TTC549 (cell line): ENCODE results near the gene MDFI.

Experiments used
- FAIRE-seq: peaks from 2 replicates; lab custom pipeline; 2012; peaks lifted over from hg19 to GRCh38; lab: Jason Lieb, UNC

Gene MDFI

GRCh38 chr6:41638002-41638934 is at the start of gene MDFI:
MDFI (plus strand) TSS chr6:41638468; CDS start chr6:41638750, 282 bp downstream.
- no peak for FAIRE-seq

DNA sequence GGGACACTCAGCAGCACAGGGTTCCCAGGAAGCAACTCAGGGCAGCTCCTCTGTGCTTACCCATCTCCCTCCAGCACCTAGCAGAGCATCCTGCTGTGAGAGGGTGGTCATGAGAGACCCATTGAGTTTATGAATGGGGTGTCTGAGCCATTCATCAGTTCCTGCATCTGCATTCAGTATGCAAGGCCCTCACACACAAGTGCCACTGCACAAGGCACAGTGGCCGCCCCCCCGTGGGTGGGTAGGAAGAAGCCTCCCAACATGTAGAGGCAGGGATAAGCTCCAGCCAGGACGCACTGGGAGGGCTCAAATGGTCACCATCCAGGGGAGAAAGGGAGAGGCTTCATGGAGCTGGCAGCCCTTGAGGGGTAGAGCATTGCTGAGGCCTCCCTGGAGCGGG is 49.0 kb upstream of the MDFI start:
- no peak for FAIRE-seq

GRCh38 chr6:41589636-41590622 is 48.3 kb upstream of the MDFI start:
- no peak for FAIRE-seq

GRCh38 chr6:41591122-41591521 is 47.1 kb upstream of the MDFI start:
- no peak for FAIRE-seq

- FAIRE-seq, result no peak
Measured at GRCh38 chr6:41591859-41592502, 46.3 kb upstream of the MDFI start.

- FAIRE-seq, result no peak
Measured at GRCh38 chr6:41593406-41593805, 44.9 kb upstream of the MDFI start.

- no peak for FAIRE-seq
Measured at GRCh38 chr6:41593839-41594238, 44.4 kb upstream of the MDFI start.

DNA sequence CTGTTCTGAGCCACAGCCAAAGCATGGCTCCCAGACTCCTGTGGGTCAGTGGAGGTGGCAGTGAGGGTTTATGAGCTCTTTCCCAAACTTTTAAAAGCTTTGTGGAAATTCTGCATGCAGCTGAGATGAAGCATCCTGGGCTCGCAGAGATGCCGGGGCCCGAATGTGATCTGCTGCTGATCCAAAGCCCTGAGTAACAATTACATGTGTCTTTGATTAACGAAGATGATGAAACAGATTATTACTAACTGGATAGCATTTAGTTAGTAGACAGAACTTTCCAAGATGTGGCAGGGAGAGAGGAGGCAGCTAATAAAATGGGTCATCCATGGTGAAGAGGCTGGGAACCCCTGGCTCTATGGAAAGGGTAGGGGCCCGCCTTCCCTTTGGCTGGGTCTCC is 43.9 kb upstream of the MDFI start:
- FAIRE-seq, result no peak

GRCh38 chr6:41594766-41595165 is 43.5 kb upstream of the MDFI start:
- FAIRE-seq, result no peak

- no peak for FAIRE-seq
Measured at GRCh38 chr6:41595166-41595565, 43.1 kb upstream of the MDFI start.

DNA sequence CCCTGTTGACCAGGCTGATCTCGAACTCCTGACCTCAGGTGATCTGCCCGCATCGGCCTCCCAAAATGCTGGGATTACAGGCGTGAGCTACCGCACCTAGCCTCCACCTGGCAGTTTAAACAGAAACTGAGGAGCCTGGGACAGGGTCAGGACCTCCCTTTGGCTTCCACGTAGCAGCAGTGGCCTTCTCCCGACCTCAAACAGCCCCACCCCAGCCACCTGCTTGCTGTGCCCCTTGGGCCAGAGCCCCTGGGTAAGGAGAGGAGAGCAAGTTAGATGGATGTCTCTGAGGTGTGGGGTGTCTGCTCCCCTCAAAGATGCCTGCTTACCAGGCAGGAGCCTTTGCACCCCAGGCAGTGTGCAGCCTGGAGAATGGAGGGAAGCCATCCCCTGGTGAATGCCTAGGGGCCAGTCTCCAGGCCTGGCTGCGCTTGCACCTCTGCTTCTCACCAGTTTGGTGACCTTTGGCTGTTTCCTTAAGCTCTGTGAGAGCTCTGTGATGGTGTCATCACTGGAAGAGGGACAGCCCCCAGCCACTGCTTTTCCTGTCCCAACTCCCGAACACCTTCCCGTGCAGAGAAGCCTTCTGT is 42.1 kb upstream of the MDFI start:
- no peak for FAIRE-seq

GRCh38 chr6:41596807-41597206 is 41.5 kb upstream of the MDFI start:
- FAIRE-seq, result no peak

GRCh38 chr6:41597246-41598000 is 40.8 kb upstream of the MDFI start:
- FAIRE-seq, result no peak

DNA sequence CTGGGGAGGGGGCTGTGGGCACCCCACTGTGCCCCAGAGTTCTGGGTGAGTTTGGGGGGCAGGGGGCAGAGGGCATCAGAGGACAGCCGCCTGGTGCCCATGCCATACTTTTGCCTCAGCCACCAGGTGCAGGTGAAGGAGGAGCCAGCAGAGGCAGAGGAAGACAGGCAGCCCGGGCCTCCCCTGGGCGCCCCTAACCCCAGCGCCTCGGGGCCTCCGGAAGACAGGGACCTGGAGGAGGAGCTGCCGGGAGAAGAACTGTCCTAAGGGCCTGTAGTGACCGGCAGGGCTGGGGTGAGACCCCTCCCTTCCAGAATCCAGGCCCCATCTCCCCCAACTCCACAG is 39.6 kb upstream of the MDFI start:
- no peak for FAIRE-seq

DNA sequence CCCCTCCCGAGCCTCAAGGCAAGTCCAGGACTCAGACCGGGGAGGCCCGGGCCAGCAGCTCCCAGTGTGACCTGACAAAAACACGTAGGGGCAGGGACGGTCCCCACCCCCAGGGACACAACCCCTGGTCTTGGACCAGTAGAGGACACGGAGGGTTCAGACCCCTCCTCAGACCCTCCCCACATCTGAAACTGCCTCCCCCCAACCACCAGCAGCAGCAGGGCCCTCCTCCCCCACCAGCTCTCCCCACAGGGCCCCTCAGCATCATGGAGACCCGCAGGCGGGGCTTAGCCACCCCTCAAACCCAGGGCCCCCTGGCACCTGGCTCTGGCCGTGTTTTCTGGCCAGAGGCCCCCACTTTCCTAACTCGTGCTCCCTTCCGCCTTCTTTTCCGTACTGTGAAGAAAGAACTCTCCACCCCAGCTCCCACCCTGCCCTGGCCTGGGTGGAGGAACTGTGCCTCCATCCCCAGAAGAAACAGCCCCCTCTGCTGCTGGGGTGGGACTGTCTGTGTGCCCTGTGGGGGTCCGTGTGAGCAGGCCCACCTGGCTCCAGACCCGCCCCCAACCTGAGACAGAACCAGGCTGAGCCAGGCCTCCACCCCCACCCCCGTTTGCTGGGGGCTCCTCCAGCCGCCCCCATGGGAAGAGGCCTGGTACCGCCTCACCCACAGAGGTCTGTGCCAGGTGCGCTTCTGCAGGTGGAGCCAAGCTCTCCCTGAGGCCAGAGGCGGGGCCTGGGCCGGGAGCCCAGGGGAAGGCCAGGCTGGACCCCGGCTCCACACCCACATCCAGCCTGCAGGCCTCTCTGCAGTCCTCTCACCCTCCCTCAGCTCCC is 39.0 kb upstream of the MDFI start:
- FAIRE-seq, result no peak

DNA sequence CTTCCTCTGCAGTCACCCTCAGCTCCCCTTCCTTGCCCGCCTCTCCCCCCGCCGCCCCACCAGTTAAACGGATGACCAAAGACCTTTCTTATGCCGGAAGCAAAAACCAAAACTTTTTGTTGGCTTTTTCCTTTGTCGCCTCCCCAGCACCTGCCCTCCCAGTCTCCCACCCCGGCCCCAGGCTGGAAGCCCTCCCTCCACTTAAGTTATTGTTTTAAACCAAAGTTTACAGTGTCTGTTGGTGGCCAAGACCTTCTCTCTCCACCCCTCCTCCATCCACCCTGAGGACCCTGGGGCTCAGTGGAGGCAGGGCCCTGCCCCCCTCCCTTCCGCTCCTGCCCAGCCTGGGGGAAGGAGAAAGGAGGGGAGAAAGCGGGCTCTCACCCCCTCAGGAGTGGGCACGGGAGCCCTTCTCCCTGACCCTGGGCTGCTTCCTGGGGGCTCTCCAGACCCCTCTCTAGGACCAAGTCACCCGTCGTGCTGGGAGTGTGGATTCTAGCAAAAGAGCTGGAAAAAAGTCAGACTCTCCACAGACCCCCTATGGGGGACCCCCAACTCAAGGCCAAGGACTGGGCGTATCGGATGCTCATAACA is 38.3 kb upstream of the MDFI start:
- FAIRE-seq, result no peak

GRCh38 chr6:41600499-41601247 is 37.6 kb upstream of the MDFI start:
- no peak for FAIRE-seq

DNA sequence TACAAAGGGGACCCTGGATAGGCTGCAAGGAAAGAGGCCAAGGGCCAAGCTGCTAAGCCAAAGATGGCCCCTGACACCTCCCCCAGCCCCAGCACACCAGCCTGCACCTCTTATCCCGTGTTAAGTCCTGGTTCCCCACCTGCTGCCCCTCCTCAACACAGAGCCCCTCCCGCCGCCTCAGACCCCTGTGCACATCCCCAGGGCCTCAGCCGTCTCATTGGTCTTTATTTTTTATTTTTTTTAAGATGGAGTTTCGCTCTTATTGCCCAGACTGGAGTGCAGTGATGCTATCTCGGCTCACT is 37.1 kb upstream of the MDFI start:
- FAIRE-seq, result no peak

DNA sequence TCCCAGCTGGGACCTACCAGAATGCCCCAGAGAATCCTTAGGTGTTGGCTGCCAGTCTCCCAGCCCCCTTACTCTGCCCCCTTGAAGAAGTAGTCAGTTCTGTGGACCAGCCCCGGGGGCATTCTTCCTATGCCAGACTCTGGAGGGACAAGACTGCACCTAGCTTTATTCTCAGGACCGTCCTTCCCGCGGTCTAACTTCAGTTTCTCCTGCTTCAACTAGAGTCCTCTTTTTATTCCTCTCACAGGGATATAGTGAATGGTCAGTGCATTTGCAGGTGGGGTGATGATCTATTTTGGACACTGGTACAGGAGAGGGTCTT is 35.9 kb upstream of the MDFI start:
- FAIRE-seq, result no peak
